22Rv1 (cell line): ENCODE data around the gene CLEC11A.

ENCODE experiments used
- CTCF ChIP-seq: fragments of 450-650 bp; IDR thresholded peaks from 2 replicates; pipeline ENCODE4 v1.5.1; 2017; ENCODE audit warnings: mild to moderate bottlenecking
- ZFX ChIP-seq: fragments of 450-650 bp; IDR thresholded peaks from 2 replicates; pipeline ENCODE4 v1.6.1; 2017; ENCODE audit warnings: antibody characterized with exemption, borderline replicate concordance

- TF ChIP-seq CTCF (no peak), ZFX (no peak)
These were observed 2.8 kb upstream of the CLEC11A start for GRCh38 chr19:50720181-50720920.
